KOPT-K1 (cell line): ENCODE measurements around the gene TNPO2.
"Not testable (repeated sequence)": the region's sequence is repeated elsewhere in the genome, so short reads cannot be mapped to it uniquely, and the experiment has no call there.

Experiments
- H3K27ac ChIP-seq: fragments of 200-600 bp; sonication (generic); 2 replicates; pipeline ENCODE4 v1.5.1; 2016; ENCODE audit warnings: antibody characterized with exemption, mild to moderate bottlenecking, low read depth, low read length; ENCODE audit not compliant: poor library complexity, severe bottlenecking
- H3K36me3 ChIP-seq: fragments of 200-600 bp; sonication (generic); 2 replicates; pipeline ENCODE4 v1.5.1; 2017; ENCODE audit warnings: antibody characterized with exemption, mild to moderate bottlenecking, low read length, moderate library complexity; ENCODE audit not compliant: insufficient read depth
- H3K9me3 ChIP-seq: fragments of 200-600 bp; sonication (generic); 2 replicates; pipeline ENCODE4 v1.5.1; 2017; ENCODE audit warnings: antibody characterized with exemption, low read length, mild to moderate bottlenecking; ENCODE audit not compliant: insufficient read depth, poor library complexity, severe bottlenecking

The TNPO2 gene

DNA sequence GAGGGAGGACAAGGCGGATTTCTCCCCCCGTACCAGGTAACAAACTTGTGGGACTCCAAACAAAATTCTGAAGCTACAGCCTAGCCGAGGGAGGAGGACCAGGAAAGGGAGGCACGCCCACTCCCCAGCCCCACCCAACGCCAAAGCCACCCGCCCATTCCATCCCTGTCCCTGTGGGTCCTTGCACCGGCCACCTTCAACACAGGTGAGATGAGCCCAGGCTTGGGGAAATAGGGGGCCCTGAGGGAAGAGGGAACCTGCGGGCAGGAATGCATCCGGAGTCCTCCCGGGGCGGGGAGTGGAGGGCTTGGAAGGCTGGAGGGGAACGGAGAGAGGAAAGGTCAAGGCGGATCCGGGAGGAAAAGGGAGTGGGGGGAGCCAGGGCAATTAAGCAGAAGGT lies 27.9 kb upstream of the TNPO2 start, which contains the start of gene BEST2:
TSS of gene BEST2 (plus strand) at position 157 of the 400 bp plus-strand sequence. CDS start 802 bp downstream, outside the sequence.
- H3K27ac ChIP-seq, result no peak within 1 kb of the TSS
- H3K9me3 ChIP-seq, result no peaks in the 10 kb centered on the region
- peaks cover 15% of the 10 kb centered on the region for H3K36me3 ChIP-seq

DNA sequence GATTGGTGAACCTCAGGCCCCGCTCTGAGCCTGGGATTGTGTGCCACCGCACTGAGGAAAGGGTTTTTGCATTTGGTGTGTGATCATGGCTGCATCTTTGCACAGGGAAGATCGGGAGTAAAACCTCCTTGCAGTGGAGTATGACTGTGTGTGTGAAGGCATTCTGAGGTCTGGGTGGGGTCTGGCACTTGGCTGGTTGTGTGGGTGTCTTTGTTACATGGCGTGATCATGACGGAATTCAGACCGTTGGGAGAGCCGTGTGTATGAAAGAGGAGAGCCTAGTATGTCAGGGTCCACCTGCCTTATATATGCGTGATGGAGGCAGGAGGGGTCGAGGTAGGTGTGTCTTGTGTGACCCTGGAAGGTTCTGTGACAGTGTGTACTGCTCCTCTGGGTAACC lies 27.1 kb upstream of the TNPO2 start:
- Histone ChIP-seq H3K27ac (no peak overlapping the region), H3K36me3 (peaks cover 22% of the 10 kb centered on the region), H3K9me3 (no peaks in the 10 kb centered on the region)

DNA sequence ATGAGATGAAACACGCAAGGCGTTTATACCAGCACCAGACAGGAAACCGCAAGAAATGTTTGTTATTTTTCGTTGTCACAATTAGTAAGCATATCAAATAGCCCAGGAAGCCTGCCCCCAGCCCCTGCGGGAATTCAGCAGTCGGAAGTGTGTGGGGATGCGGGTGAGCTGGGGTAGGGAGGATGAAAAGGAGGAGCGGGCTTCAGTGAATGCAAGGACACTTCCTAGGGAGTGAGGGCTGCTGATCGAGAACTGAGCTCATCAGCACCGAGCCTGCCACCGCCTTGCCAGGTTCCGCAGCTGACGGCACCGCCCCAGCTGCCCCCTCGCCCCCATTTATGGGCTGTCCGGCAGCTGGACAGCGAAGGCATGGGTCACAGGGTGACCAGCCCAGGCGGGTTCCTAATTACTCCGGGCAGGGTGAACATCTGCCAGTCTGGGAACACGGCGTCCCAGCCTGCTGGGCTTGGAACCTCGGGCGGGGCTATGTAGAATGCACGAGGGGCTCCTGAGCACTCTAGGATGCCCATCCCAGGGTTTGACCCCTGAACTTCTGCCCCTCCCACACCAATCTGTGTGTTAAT lies 26.3 kb upstream of the TNPO2 start:
- Histone ChIP-seq H3K36me3 (peaks cover 31% of the 10 kb centered on the region), H3K27ac (no peak overlapping the region)

DNA sequence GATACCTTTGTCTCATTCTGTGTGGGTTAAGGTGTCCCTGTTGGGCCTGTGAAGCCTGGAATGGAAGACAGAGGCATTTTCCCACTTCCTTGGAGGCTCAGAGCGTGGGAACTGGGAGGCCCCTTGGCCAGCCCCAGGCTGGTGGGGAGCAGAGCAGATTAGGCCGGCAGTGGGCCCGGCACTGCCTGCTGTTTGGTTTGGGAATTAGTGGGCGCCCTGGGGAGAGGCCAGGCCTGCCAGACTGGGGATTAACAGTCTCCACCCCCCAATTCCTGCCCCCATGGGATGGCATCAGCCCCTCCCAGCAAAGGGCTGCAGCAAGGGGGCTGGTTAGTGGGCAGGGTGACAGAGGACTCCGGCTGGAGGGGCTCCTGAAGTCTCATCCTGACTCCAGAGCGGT lies 24.8 kb upstream of the TNPO2 start:
- Histone ChIP-seq H3K36me3 (peaks cover 40% of the 10 kb centered on the region), H3K9me3 (no peaks in the 10 kb centered on the region), H3K27ac (no peak overlapping the region)

More for the DNA sequence above, 26.3 kb upstream of the TNPO2 start:
- H3K9me3 ChIP-seq, result no peaks in the 10 kb centered on the region

DNA sequence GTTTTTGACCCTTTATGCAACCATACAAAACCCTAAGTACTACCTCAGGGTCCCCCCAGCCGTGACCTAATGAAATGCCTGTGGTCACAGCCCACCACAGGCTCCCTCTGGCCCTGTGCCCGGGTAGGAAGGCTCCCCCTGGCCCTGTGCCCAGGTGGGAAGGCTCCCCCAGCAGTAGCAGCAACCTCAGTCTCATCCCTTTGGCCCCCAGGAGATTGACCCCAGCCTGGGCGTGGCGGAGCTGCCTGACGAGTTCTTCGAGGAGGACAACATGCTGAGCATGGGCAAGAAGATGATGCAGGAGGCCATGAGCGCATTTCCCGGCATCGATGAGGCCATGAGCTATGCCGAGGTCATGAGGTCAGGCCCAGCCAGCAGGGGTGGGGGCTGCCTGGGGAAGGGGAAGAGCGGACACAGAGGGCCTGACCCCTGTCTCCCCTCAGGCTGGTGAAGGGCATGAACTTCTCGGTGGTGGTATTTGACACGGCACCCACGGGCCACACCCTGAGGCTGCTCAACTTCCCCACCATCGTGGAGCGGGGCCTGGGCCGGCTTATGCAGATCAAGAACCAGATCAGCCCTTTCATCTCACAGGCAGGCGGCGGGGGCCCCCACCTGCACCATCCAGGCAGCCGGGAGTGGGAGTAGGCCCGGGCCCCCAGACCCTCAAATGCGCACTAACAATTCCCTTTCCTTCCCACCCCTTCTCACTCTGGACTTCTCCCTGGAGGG lies 21.6 kb upstream of the TNPO2 start:
- Histone ChIP-seq H3K27ac (no peak overlapping the region), H3K36me3 (peaks cover 47% of the 10 kb centered on the region), H3K9me3 (no peaks in the 10 kb centered on the region)

DNA sequence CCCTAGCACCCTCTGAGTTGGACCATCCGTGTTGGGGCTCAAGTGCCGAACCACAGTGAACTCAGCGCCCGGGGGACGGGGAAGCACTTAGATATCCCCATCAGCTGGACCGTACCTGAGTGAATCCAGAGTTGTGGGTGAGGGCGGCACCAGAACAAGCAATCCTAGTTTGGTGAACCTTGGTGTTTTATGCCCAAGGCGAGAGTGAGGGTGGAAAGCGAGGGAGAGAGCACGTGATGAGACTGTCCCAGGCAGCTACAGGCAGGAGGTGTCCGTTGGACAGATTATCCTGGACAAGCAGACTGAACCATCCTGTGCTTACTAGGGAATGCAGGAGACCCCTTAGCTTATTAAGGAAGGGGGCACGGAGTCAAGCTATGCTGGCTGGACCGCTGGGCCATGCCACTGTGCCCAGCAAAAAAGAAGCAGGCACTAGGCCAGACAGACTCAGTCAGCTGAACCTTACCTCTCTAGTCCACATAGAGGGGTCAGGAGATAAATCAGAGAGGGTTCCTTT lies 14.2 kb upstream of the TNPO2 start:
- peaks cover 23% of the 10 kb centered on the region; the same call in 1 of the 2 replicates for H3K36me3 ChIP-seq
- peak overlapping the region; percentile 74 for H3K27ac ChIP-seq
- no peaks in the 10 kb centered on the region for H3K9me3 ChIP-seq

- H3K9me3 ChIP-seq, result no peaks in the 10 kb centered on the region
- H3K36me3 ChIP-seq, result peaks cover 22% of the 10 kb centered on the region
- H3K27ac ChIP-seq, result peak within 1 kb of the TSS; percentile 74
These were observed 13.5 kb upstream of the TNPO2 start, which contains the start of gene GET3 for GRCh38 chr19:12736995-12737834. Gene GET3 (plus strand): TSS chr19:12737497. CDS start chr19:12737506, 9 bp downstream.

DNA sequence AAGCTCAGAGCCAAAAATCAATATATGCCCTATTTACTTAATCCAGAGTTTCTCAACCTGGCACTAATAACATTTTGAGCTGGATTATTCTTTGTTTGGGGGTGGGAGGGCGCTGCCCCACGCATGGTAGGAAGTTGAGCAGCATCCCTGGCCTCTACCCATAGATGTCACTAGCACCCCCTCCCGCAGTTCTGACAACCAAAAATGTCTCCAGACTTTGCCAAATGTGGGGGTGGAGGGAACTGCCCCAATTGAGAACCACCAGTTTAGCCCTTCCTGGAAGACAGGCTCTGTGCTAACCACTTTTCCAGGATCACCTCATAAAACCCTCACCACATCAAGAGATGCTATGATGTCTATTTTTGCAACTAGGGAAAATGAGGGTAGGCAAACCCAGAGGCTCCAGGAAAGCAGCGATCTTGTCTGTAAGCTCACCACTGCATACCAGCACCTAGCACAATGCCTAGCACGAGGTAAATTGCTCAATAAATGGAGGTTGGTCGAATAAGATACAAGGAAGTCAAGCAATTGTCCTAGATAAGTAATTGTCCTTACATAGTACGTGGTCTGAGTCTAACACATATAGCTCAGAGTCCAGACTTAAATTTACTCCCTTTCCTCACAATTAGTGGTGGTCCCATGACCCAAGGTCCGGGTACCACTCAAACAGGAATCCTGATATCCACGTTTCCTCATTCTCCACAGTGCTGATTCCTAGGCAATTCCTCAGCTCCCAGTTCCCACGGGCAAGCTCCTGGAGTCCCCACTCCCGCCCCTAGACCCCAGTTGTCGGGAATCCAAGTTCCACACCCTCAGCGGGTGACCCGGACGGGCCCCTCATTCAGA lies 9.9 kb upstream of the TNPO2 start:
- H3K9me3 ChIP-seq, result no peaks in the 10 kb centered on the region
- peaks cover 43% of the 10 kb centered on the region for H3K36me3 ChIP-seq
- peak overlapping the region; percentile 98 for H3K27ac ChIP-seq

- Histone ChIP-seq H3K27ac (no peak overlapping the region), H3K36me3 (peaks cover 59% of the 10 kb centered on the region), H3K9me3 (no peaks in the 10 kb centered on the region)
These were observed 7.6 kb upstream of the TNPO2 start for GRCh38 chr19:12731337-12731736.

- Histone ChIP-seq H3K36me3 (peaks cover 59% of the 10 kb centered on the region), H3K9me3 (no peaks in the 10 kb centered on the region)
These were observed 6.3 kb upstream of the TNPO2 start for GRCh38 chr19:12730064-12730463.

GRCh38 chr19:12727745-12728433 lies 4.2 kb upstream of the TNPO2 start:
- peaks cover 59% of the 10 kb centered on the region for H3K36me3 ChIP-seq

More at GRCh38 chr19:12730064-12730463, 6.3 kb upstream of the TNPO2 start:
- H3K27ac ChIP-seq, result no peak overlapping the region

GRCh38 chr19:12726988-12727316 lies 3.2 kb upstream of the TNPO2 start:
- Histone ChIP-seq H3K9me3 (no peaks in the 10 kb centered on the region), H3K27ac (no peak overlapping the region), H3K36me3 (peaks cover 53% of the 10 kb centered on the region)

More at GRCh38 chr19:12727745-12728433, 4.2 kb upstream of the TNPO2 start:
- no peak overlapping the region for H3K27ac ChIP-seq
- no peaks in the 10 kb centered on the region for H3K9me3 ChIP-seq

- H3K9me3 ChIP-seq, H3K27ac ChIP-seq: not testable (repeated sequence)
- H3K36me3 ChIP-seq, result peaks cover 41% of the 10 kb centered on the region
These were observed 1.9 kb upstream of the TNPO2 start for GRCh38 chr19:12725612-12726011.

GRCh38 chr19:12723381-12723640 lies 421 bp downstream of the TNPO2 start:
- H3K27ac ChIP-seq, result peak overlapping the region; percentile 83
- H3K36me3 ChIP-seq, result peaks cover 39% of the 10 kb centered on the region
- H3K9me3 ChIP-seq, result no peaks in the 10 kb centered on the region
